Cortex of kidney (tissue), 1 donor: ENCODE data around the gene PPY.
"Not testable (repeated sequence)": the region's sequence is repeated elsewhere in the genome, so short reads cannot be mapped to it uniquely, and the experiment has no call there.

ENCODE experiments used
- DNase-seq: peaks from one replicate; lab custom pipeline; 2025; lab: John Stamatoyannopoulos, UW

The PPY gene

DNA sequence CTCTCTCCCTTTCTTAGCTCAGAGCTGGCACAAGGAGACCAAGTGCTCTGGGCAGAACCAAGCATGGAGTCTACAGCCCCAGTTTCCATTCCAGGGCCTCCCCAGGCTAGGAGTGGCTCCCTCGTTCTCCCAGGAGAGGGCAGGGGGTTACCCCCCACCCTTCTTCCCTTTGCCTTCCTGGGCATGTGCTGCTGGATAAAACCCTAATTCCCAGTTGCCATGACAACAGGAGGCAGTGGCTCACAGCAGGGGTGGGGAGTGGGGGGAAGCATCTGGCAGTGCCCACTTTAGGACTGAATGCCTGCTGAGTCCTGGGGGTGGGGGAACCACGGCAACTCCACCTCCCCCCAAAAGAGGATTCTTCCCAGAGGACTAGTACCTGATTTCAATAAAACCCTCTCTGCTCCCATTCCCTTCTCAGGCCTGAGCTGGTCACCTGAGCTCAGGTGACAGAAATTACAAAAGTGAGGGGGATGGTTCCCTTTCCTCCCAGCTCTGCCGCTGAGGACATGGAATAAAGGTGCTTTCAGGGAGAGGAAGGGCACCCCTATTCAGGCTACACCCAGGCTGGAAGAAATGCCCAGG lies 36.8 kb downstream of the PPY start:
- DNase-seq, result no peak

DNA sequence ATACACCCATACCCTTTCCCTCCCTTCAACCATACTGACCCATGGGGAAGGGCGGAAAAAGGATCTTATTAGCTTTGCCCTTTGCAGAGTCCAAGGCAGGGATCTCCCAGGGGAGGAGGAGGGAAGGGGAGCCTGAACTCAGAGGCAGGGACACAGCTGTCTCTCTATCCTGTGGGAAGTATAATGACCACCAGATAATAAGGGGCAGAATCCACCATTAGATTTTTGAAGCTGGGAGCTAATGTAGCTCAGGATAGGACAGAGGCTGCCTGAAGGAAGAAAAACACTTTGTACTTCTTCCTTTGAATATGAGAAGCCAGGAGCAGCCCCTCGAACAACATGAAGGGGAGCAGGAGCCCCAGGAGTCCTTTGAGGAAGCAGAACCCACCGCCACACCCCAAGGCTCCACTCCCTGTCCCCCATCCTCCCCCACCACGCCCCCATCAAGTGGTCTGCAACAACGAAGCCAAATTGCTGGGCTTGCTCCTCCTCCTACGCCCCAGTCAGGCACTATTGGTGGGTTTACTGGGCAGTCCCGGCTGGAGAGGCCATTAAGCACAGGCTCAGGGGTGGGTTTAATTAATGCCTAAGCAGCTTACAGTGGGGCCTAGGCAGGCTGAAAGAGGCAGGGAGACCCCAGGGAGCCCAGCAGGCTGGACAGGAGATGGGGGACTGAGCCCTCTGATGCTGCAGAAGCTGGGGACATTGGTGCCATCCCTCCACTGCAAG lies 40.3 kb downstream of the PPY start:
- DNase-seq, result no peak

DNA sequence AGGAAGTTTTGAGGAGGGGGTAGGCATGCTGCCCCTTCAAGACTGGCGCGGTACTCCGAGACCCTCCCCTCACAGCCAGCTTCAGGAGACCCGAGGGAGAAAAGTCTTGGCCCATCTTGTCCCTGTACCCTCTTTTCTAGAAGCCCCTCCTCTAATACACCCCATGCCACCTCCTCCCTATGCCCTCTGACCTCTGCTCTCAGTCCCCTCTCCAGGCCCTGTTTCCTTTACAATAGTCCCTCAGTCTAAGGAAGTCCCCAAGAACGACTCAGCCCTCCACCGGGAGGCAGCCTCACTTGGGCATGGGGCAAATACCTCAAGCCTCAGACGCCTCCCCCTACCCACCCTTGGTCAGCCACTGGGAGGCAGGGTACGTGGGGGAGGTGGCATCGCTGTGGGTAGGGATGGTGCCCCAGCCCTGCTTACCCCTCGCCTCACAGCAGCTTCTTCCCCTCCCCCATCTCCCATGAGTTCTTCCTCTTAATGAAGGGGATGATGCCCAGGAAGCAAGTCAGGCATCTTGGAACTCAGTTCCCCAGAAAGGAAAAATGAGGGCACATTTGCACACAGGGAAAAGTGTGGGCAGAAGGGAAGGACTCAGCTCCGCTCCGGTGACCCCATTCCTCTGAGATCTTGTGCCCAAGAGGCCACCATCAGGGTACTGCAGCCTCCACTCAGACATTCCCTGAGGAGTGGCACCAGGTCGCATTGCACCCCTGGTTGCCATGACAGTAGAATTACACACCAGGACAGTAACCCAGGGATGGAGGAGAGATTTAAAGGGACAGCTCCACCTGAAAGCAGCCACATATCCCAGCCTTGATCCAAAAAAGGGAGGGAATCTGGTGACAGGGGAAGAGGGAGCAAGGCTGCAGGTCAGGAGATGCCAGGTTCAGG lies 41.2 kb downstream of the PPY start:
- DNase-seq, result no peak

- DNase-seq, result no peak
Observed at GRCh38 chr17:43900183-43900857, 42.0 kb downstream of the PPY start.

- no peak for DNase-seq
Observed at GRCh38 chr17:43898446-43898845, 43.8 kb downstream of the PPY start.

DNA sequence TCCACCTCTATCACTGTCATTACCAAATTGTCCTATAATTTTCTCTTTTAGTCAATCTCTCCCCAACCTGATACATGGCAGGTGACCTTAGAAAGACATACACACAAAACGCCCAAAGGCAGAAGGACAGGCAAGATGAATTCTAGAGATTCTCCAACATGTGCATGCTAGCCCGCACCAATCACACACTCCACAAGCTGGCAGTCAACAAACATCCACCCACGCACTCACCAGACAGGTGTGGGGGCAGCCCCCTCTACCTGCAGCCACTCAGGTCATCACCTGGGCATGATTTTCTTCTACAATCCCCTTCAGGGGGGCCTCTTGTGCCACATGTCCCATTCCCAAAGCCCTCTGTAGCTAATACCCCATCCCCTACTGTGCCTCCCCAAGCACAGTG lies 44.4 kb downstream of the PPY start:
- no peak for DNase-seq

GRCh38 chr17:43894494-43894893 lies 47.8 kb downstream of the PPY start:
- not testable (repeated sequence) for DNase-seq

DNA sequence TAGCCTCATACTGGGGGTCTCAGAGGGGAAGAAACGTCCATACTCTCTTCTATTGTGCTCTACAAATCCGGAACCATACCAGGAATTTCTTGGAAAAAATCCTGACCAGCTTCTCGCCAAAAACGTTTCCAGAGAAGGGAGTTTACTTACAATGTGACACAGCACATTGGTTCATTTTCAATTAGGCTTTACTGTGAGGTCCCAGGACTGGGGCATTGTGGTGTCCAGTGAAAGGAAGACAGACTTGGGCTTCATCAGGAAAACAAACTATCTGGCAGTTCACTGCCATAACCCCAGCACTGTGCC lies 49.7 kb downstream of the PPY start:
- DNase-seq, result no peak

DNA sequence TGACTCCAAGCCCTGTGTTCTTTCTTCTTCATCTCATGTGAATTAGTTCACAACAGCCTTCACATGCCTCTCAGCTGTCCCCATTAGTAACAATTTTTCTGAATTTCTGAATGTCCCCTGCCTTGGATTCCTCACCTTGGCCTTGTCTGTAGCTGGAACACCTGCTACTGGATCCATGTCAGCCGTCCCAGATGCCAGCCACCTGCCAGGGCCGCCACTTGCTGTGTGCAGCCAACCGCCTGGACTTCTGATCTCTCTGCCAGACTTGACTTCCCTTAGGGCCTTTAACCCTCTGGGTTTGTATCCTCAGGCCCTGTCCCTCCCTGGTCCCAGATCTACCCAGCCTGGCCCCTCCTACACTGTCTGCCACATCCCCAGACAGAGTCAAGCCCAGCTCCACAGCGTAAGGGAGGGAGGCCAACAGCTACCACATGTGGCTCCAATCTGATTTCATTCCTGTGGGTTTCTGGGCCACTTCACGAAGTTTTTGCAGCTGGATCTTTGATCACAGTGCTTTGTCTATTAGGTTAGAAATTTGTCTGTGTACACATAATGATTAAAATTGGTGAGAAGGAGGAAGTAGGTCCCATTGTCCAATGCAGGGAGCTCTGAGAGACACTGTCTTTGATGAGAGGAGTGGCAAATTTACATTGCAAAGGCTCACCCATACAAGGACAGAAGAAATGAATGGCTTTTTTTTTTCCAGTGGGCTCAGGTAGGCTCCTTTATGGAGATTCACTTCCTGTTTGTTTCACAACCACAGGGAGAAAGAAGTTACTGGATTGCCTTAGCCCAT lies 50.2 kb downstream of the PPY start:
- DNase-seq, result no peak
